Putamen (tissue), 1 donor: ENCODE results near the gene HOXB4.

ENCODE experiments used
- DNase-seq: peaks from one replicate; pipeline ENCODE4 v3.0.0-alpha.2; 2016; ENCODE audit warnings: low spot score

The HOXB4 gene

DNA sequence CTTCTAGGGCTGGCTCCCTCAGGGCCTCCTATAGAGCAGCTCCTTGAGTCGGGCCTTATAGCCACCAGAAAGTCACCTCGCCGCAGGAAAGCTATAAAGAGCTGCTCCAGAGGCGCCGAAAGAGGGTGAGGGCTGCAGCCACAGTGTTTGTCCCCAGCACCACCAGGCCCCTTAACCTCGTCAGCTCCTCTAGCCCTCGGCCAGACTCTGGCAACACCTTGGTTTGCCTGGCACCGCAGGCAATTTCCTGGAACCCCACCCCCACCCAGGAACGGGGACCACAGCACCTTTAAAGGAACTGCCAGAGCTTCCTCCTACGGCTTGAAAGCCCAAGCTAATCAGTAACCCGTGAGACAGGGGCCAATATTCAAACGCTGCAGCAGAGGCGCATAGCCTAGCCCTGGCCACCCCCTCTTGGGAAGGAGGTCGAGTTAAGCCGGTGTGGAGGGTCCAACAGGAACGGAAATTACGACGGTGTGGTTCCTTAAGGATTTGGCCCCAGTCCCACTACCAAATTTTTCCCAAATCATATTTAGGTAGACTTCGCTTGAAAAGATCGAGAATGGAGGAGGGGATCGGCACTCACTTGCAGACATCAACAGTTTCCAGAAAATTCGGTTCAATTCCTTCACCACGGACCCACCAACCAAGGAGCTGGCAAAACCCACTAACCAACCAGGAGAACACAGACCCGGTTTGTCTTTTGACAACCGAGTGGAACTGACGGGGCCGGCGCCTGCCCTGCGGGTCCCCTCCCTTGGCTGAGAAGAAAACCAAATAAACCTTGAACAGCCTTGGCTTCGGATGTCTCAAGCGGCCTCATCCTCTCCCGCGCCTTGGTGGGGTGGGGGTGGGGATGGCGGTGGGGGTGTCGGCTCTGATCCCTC is 23.6 kb upstream of the HOXB4 start:
- DNase-seq: no peak

DNA sequence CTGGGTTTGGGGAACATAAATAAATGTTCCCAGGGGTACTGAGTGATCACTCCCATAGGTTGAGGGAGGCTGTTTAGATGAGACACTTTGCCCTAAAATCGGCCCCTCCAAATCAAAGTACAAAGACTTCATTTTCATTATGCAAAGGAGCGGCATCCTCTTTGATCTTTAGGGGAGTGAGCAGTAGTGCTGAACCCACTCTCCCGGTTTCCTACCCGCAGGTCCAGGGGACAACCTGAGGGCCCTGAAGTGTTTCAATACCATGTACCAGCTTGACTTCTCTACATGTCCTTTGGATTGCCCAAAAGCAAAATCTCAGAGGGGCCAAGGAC is 23.0 kb upstream of the HOXB4 start:
- no peak for DNase-seq

DNA sequence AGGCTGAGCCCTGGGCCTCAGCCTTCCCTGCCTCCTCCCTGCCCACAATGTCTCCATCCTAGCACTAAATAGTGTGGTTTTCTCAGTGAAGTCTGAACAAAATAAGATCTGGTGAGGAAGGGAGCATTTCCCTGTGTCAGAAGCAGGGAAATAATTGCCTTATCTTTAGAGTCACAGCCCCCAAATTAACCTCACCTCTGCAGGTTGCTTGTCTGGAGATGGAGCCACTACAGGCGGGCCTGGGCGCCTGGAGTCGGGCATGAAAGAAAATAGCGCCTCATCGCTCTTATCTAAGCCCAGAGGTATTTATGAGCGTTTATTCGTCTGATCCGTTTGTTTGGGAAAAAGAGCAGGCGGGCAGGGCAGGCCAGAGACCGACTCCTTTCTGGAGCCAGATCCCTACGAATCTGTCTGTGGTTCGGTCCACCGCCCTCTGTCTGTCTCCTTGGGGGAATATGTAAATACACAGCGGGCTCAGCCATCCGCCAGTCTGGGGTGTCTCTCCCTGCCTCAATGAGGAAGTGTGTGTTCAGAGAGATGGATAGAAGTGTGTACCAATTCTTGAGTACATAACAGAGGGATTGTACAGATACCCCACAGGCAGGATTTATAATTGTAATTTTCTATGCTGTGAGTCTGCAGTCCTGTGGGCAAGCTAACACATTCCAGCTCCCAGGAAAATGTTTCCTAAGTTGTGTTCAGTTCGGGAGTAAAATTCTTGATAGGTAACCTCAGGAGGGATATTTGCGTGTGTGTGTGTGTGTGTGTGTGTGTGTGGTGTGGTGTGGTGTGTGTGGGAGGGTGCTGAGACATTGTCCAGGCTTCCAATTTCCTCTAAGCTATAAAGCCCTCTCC is 22.3 kb upstream of the HOXB4 start:
- DNase-seq: no peak

DNA sequence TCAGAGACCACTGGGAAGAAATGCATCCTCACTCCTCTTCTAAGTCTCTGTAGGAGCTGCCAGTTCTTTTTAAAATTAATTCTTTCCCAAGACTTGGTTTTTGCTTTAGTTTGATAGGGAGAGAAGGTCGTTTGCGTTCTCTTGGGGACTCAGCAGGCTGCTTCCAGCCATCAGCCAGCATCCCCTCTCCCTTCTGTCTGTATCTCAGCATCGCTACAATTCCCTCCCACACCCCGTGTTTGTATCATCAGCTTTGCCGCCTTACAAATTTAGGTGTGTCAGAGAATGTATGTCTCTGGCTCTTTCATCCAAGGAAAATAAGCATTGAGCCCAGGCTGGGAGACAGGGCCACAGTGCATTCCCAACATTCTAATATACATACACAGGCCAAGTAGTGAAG is 21.2 kb upstream of the HOXB4 start:
- no peak for DNase-seq

DNA sequence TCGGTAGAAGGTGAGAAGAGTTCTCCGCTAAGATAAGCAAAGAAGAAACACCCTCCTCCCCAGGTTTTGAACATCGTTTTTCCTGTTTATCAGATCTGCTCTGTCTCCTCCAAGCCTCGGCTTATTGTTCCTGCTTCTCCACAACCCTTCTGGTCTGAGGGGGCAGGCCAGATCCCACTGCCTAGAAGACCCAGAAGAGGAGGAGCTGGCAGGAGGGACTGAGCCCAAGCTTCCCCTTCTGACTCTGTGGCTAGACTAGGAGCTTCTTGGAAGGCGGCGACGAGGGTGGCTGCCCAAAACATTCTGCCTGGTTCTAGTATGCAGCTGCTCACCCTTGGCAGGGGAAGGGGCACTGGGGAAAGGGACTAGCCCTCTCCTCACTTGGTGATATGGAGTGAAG is 20.6 kb upstream of the HOXB4 start:
- no peak for DNase-seq

DNA sequence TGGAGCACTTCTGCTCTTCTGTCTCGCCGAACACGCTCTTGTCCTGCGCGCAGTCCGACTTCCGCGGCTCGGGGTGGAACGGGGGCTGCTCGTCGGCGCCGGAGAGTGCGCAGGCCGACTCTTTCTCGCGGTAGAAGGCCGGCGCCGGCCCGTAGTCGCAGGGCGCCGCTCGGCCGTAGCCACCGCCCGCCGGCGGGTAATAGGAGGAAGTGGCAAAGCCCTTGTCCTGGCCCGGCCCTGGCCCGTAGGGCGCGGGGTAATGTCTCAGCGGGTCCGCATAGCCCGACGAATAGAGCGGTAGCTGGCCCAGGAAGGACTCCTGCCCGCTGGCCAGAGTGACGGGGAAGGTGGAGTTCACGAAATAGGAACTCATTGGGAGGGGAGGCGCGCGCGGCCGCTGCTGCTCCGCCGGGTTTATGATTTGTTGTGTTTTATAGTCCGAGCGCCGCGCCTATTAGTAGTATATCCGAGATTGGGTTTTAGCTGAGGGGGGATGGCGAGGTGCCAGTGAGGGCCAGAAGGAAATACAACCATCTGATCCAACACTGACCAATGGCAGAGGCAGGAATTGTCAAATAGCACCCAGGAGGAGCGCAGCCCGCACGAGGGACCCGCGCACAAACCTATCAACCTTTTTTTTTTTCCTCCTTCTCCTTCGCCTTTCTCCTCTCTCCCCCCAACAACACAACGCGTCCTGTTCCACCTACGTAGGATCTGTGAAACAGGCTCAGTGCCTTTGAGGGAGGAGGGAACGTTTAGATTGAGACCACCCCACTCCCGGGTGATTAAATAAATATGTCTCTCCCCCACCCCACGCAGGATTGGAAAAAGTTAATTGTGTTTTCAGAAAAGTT is 19.9 kb upstream of the HOXB4 start:
- no peak for DNase-seq

DNA sequence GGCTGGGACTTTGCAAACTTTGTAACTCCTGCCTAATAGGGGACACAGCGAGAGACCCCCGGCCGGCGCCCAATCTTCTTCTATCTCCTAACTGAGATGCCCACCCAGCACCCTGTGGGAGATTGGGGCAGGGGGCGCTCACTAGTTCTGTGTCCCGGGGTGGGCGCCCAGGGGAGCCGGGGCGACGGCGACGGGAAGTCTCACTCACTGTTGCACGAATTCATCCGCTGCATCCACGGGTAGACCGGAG is 19.3 kb upstream of the HOXB4 start:
- DNase-seq: no peak

DNA sequence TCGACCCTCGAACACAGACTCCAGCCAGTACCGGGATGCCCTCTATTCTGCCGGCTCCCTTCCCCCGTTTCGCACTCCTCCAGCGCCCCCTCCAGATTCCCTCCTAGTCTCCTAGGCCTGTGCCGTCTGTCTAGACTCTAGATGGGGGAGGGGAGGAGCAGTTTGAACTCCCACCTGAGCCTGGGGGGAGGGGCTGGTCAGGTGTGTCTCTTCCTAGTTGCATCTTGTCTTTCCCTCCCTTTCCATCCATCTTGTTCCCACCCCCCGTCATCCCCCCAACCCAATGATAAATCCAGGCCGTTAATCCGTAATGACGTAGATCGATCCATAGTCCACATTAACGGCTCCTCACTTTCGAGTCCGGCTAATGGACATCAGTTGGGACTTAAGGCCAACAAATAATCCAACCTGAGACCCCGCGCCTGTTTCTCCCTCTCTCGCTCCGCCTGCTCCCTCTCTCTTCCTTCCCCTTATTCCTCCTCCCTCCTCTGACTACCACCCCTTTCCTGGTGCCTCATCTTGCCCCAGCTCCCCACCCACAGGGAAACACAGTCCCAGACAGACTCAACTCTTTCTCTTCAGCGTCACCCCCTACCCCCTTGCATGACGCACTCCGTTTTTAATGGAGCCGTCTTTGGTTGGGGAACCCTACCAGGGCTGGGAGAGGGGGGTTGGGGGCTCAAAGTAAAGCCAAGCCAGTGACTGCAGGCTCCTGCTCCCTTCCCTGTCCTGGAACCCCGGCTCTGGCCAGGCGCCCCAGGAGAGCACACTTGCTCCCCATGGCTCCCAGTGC is 18.8 kb upstream of the HOXB4 start:
- DNase-seq: no peak

DNA sequence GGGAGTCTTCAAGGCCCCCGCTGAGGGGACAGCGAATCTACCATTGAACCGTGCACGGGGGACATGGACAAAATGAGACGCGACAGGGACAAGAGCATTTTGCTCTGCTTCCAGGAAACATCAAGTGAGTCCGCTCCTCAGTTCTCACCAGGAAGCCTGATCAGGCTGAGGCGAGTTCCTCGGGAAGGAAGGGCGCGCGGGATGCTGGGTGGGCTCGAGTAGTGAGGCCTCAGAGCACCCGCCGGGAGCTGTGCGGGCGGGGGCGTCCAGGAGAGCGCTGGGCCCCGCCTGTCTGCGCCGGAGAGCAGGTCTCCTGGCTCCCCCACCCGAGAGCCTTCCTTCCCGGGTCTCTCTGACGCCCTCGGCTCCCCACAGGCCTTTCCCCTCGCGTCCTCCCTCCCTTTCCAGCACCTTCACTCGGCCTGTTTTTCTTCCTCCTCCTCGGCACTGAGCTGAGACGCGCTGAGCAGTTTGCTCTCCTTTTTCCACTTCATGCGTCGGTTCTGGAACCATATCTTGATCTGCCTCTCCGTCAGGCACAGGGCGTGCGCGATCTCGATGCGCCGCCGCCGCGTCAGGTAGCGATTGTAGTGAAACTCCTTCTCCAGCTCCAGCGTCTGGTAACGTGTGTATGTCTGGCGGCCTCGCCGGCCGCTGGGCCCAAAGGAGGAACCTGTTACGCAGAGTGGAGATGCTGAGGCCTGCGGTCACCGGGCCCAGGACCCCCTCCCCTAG is 18.0 kb upstream of the HOXB4 start:
- no peak for DNase-seq

DNA sequence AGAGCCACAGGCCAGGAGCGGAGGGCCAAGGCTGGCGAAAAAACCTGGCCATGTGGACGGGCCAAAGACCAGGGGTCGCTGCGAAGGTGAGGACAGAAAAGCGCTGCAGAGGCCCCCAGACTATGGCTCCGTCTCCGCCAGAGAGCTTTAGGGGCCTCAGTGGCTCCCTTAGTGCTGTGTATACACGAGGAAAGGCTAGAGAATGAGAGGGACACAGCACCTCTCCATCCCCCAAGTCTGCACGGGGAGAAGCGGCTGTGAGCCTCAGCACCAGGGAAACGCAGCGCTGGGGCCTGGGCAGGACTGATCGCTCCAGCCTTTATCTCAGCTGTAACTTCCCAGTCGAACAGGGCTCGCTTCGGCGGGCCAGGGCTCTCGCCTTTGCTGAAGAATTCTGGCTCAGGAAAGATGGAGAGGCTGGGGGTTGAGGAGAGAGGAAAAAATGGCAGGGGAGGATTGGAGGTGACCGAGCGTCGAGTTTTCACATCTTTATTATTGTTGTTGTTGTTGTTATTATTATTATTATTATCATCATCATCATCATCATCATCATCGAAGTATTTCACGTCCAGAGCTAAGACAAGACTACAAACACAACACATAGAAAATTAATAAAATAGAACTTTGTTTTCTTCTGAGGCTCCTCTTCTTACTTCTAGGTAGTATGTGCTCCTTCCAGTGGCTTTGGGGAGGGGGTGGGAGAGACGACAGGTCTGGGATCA is 17.3 kb upstream of the HOXB4 start:
- DNase-seq: no peak

DNA sequence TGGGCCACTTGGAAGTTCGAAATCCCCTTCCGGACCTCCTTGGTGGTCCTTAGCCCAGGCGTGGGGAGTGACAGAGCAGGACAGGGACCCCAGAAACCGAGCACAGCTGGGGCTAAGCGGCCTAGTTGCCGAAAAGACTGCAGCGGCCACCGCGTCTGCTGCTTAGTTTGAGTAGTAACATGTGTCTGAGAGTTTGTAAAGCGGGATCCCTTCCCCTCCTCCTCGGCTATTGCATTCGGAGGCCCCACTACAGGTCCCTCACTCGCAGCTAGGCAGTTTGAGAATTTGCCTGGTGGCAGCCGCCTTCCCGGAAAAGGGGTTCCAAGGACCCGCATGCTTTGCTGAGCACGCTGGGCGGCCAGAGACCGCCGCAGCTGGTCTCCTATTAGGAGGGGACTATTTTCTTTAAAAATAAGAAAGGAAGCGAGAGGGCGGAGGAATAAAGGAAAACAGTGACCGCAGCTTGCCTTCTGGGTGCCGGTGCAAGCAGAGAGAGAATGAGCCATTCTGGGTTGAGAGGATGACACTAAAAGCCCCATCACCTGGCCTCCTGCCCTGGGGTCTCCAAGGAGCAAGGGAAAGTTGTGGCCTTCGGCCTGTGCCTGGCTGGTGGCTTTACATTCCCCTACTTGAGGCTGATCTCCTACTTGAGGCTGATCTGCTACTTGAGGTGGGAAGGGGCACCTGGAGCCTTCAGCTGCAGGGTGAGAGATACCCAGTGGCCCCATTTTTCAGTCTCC is 16.6 kb upstream of the HOXB4 start:
- DNase-seq: no peak

DNA sequence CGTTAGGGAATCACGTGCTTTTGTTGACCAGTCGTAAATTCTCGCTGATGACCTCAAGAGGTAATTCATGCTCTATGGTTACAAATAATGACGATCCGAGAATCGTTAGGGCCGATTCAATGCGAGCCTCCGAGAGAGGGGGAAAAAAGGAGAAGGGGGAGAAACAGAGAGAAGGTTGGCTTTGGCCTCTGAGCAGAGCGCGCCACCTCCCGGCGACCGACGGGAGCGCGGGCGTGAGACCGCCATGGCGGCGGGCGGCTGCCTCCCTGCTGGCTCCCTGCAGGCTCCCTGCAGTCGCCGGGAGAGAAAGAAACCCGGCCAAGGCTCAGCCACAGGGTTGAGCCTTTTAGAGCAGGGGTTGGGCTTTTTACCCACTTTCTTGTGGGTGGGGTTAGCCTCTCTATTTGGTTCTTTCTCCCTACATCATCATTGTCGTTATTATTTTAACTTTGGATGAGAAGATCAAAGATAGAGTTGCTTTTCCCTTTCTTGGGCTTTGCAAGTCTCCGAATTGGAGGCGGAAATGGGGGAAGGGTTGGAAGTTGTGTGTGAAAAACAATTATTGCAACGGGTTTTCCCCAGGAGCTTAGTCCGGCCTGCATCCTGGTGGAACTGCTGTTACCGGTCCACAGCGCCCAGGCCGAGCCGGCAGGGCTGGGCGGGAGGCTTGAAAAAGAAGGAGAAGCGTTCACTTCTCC is 15.8 kb upstream of the HOXB4 start:
- DNase-seq: no peak

DNA sequence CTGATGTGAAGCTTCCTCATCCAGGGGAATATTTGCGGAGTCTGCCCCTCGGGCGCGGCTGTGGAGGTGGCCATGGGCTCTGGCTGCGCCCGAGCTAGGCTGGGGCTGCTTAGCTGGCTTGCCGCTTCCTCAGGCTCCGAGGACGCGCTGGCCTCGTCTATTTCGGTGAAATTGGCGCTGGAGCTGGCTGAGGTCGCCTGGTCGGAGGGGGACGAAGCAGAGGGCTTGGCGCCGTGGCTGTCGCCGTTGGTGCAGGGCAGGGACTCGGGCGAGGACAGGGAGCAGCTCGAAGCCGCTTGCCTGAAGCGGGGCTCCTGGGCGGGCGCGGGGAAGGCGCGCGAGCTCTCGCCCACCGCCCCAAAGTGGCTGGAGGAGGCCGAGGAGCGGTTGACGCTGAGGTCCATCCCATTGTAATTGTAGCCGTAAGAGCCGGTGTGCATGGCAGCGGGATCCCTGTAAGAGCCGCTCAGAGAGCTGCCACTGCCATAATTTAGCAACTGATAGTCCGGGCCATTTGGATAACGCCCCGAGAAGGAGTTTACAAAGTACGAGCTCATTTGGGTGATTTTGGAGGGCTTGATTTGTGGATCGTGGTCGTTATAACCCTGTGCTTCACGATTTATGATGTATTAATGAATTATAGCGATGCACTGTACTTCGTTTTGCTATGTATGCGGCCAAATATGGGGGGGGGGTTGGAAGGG is 15.1 kb upstream of the HOXB4 start, which contains the start of gene HOXB5:
HOXB5 (minus strand) TSS at position 654 of the 704 bp plus-strand sequence; CDS start at position 557, 97 bp downstream.
- no peak for DNase-seq

DNA sequence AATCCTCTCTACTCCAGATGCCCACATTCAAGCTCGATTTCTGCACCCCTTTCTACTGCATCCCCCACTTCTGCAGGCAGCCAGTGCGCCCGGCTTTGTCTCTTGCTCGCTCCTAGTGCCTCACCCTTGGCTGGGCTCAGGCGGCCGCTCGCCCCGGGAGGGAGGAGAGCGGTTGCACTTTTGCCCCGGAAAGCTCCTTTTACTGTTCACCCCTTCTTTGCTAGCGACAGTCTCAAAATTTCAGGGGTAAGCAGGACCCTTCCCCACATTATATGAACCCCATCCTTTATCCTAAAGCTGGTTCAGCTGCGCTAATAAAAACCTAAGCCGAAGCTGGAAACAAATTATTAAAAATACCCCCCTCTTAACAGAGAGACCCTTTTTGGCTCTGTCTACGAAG is 14.4 kb upstream of the HOXB4 start:
- no peak for DNase-seq

DNA sequence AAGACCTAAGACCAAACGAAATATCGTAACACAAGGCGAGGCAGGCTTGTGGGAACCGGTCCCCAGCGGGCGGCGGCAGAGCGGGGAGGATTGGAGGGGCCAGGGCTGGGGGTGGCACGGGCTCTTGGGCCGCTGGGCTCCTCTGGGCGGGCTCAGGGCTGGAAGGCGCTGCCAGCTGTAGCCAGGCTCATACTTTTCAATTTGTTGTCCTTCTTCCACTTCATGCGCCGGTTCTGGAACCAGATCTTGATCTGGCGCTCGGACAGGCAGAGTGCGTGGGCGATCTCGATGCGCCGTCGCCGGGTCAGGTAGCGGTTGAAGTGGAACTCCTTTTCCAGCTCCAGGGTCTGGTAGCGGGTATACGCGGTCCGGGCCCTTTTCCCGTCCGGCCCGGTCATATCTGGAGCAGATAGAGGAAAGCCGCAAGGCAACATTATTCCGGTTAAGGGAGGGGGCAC is 13.9 kb upstream of the HOXB4 start:
- no peak for DNase-seq

DNA sequence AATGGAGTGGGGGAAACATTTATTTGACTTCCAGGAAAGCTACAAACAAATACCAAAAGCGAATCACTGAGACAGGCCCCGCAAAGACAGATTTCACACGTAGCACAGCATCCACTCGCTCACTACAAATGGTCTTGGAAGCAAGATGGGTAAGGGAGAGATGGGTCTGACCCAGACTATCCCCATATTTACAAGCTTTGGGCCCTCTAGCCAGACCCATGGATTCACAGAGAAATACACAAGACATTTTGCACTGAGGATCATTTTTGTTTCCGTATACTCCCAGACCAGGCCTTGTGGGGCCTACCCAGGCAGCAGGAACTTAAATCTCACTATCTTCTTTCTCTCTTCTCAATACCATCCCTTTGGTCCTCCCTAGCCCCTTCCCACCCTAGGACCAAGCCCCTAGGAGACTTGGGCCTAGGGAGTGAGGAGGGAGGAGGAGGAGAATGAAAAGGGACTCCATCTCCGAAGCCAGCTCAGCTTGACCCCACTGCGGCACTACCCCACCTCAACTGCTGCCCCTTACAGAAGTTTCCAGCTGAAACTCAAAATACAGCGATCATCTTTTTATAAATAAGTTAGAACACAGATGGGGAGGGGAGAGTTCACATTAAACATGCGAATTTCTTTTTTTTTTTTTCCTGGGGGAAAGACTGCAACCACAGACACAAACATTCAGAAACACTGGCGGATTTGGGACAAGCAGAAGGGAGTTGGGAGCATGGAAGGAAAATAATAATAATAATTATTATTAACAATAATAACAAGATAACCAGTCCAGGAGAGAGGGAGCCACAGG is 13.3 kb upstream of the HOXB4 start:
- no peak for DNase-seq

DNA sequence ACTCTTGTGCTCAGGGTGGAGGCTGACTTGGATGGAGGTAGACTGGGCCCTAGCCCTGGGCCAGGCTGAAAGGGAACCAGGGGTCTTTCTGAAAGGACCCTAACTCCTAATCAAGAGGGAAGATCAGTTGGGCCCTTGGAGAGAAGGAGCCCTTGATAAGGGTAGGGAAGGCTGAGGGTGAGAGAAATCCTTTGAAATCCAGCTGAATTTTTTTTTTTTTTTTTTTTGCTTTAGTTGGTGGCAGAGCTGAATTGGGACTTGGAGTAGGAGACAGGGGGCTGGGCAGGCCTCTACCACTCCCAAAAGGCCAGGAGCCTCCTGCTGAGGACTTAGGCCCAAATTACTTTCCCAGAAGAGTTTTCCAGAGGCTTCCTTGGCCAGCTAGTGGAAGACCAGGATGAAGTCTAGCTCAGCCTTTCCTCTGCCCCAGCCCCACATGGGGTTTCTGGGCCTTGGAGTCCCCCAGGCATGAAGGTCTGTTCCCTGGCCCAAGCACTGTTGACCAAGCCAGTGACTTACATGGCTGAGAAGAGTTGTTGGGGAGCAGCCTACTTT is 12.5 kb upstream of the HOXB4 start:
- DNase-seq: no peak
